ENCODE data around the gene HERC4.

GRCh38 chr10:68096913-68097516 lies 21.9 kb upstream of the HERC4 start:
- TF ChIP-seq CTCF (IDR thresholded peaks at IDR 0.05) (no peak), POLR2A (IDR thresholded peaks at IDR 0.05) (no peak)

Data from lower leg skin (tissue), 3 donors.